K562 (cell line): ENCODE data around the gene PRSS27. TPM values are rescaled to one million over a fixed set of nuclear protein-coding genes. Genes with fewer than 3 reads are reported as not detected.

ENCODE experiments used
- CLOCK ChIP-seq: fragments of 250-450 bp; sonication (Bioruptor Pico); IDR thresholded peaks from 2 replicates; pipeline ENCODE4 v1.4.0; 2020; ENCODE audit warnings: mild to moderate bottlenecking, moderate library complexity, borderline replicate concordance
- CUX1 ChIP-seq: fragments of 200-800 bp; sonication (Bioruptor generic); IDR thresholded peaks from 2 replicates; pipeline ENCODE4 v1.6.1; 2016; ENCODE audit warnings: missing genetic modification characterization, missing compliant biosample characterization
- FOXJ3 ChIP-seq: sonication (generic); formaldehyde crosslinking; IDR thresholded peaks from 2 replicates; pipeline ENCODE4 v1.4.0; 2020; ENCODE audit warnings: mild to moderate bottlenecking, missing genetic modification reagents
- GTF2F1 ChIP-seq: IDR thresholded peaks from 2 replicates; pipeline ENCODE4 v1.6.1; 2011; ENCODE audit warnings: low read depth, low read length, improper control_type of control experiment
- JUN ChIP-seq, 2 experiments: sonication (generic) in 1 of 2; formaldehyde crosslinking in 1 of 2; IDR thresholded peaks; 2 replicates each; pipeline versions ENCODE4 v1.6.1 to v1.8.0; 2012 to 2022; ENCODE audit warnings: borderline replicate concordance in 2 of 2, mild to moderate bottlenecking in 2 of 2, improper control_type of control experiment in 1 of 2, low read depth in 1 of 2, low read length in 1 of 2, missing genetic modification reagents in 1 of 2
- JUNB ChIP-seq: fragments of 450-650 bp; formaldehyde crosslinking; conservative IDR thresholded peaks from 2 replicates; pipeline ENCODE4 v1.4.0; 2020; ENCODE audit warnings: mild to moderate bottlenecking
- KAT2B ChIP-seq: IDR thresholded peaks from one replicate; pipeline ENCODE4 v1.6.1; 2012; ENCODE audit warnings: low read depth, mild to moderate bottlenecking, control low read depth, inconsistent platforms, low read length, moderate library complexity
- MAZ ChIP-seq, 2 experiments: fragments of 450-650 bp in 1 of 2; sonication (generic) in 1 of 2; formaldehyde crosslinking; IDR thresholded peaks in 1 of 2; conservative IDR thresholded peaks in 1 of 2; 2 replicates each; pipeline versions ENCODE4 v1.4.0 to v1.5.0; 2020; ENCODE audit warnings: mild to moderate bottlenecking in 1 of 2, missing genetic modification reagents in 1 of 2
- NR2F6 ChIP-seq: fragments of 450-650 bp; formaldehyde crosslinking; IDR thresholded peaks from 2 replicates; pipeline ENCODE4 v1.4.0; 2020; ENCODE audit warnings: mild to moderate bottlenecking
- POLR3G ChIP-seq: IDR thresholded peaks from 2 replicates; pipeline ENCODE4 v1.6.1; 2011; ENCODE audit not compliant: insufficient read length, insufficient replicate concordance; ENCODE audit errors: extremely low read depth
- RFX5 ChIP-seq: IDR thresholded peaks from 2 replicates; pipeline ENCODE4 v1.6.1; 2011; ENCODE audit warnings: low read depth, mild to moderate bottlenecking, improper control_type of control experiment, low read length
- SAFB ChIP-seq: fragments of 200-400 bp; formaldehyde crosslinking; IDR thresholded peaks from 2 replicates; pipeline ENCODE4 v1.6.1; 2017; ENCODE audit warnings: low read depth, low read length, borderline replicate concordance
- SOX6 ChIP-seq: fragments of 450-650 bp; IDR thresholded peaks from 2 replicates; pipeline ENCODE4 v1.6.1; 2014; ENCODE audit warnings: mild to moderate bottlenecking
- TEAD4 ChIP-seq, 2 experiments: sonication (generic) in 1 of 2; formaldehyde crosslinking in 1 of 2; IDR thresholded peaks; 2 replicates each; pipeline versions ENCODE4 v1.6.1 to v1.8.0; 2012 to 2022; ENCODE audit warnings: borderline replicate concordance in 1 of 2, inconsistent platforms in 1 of 2, low read length in 1 of 2, mild to moderate bottlenecking in 1 of 2, missing genetic modification reagents in 1 of 2
- THRAP3 ChIP-seq: fragments of 450-650 bp; IDR thresholded peaks from 2 replicates; pipeline ENCODE4 v1.6.1; 2016; ENCODE audit warnings: mild to moderate bottlenecking, inconsistent platforms, borderline replicate concordance
- THRB ChIP-seq: fragments of 450-650 bp; formaldehyde crosslinking; conservative IDR thresholded peaks from 2 replicates; pipeline ENCODE4 v1.4.0; 2022; ENCODE audit warnings: mild to moderate bottlenecking, missing genetic modification characterization
- ZNF707 ChIP-seq: fragments of 250-450 bp; sonication (Bioruptor Pico); conservative IDR thresholded peaks from 2 replicates; pipeline ENCODE4 v1.8.0; 2022; ENCODE audit warnings: inconsistent platforms, mild to moderate bottlenecking, moderate library complexity
- polyA plus RNA-seq, 8 experiments: library from polyadenylated mRNA; depleted of rRNA in 4 of 8; stranded (reverse) in 5 of 8; unstranded in 3 of 8; fragments of >200 nt; fragmentation: Nextera tagmentation in 2 of 8; fragmentation: Illumina TruSeq in 1 of 8; extraction: Ambion mirVana in 2 of 8; extraction: Trizol in 1 of 8; gene quantifications; 2 replicates each; pipeline versions ENCODE4 v1.2.1 to v1.2.3, GENCODE V29; 2011 to 2014; ENCODE audit warnings: inconsistent platforms in 1 of 8, missing spikeins in 1 of 8
- total RNA-seq, 7 experiments: library from RNA; depleted of rRNA in 6 of 7; stranded (reverse); fragments of >200 nt in 6 of 7; fragmentation: Illumina TruSeq in 2 of 7; extraction: Trizol in 2 of 7; gene quantifications; 2 replicates each; pipeline versions ENCODE4 v1.2.1 to v1.2.3, GENCODE V29; 2011 to 2021; ENCODE audit warnings: low replicate concordance in 1 of 7

The PRSS27 gene
- total and polyA plus RNA-seq, 9 of the 15 experiments (the other 6 are each of a cell fraction or from before 2014, with no cell fraction given), result 0.09 to 0.20 (median 0.17) TPM; not detected in 5

GRCh38 chr16:2720719-2721633, 952 bp upstream of the PRSS27 start (continued):
- TF ChIP-seq THRB (CRISPR knock-in tag), result no peak
- 0 out of 2 replicates have a peak, but pooled peaks have one; percentile 25 for TF ChIP-seq TEAD4 (IDR thresholded peaks at IDR 0.05; ENCODE audit: low read length)
- TF ChIP-seq TEAD4 (CRISPR knock-in tag; IDR thresholded peaks at IDR 0.05; ENCODE audit: borderline replicate concordance), result no peak
- TF ChIP-seq CUX1, result no peak
- TF ChIP-seq SOX6, result no peak
- TF ChIP-seq CLOCK (CRISPR knock-in tag), result no peak
- no peak for TF ChIP-seq NR2F6 (CRISPR knock-in tag)
- no peak for TF ChIP-seq JUN (IDR thresholded peaks at IDR 0.05; ENCODE audit: borderline replicate concordance, low read depth, low read length)
- no peak; the same call in 1 of the 2 replicates for TF ChIP-seq JUN (CRISPR knock-in tag; IDR thresholded peaks at IDR 0.05; ENCODE audit: borderline replicate concordance)
- TF ChIP-seq POLR3G, result no peak
- no peak for TF ChIP-seq ZNF707 (CRISPR knock-in tag)
- TF ChIP-seq RFX5, result no peak
- TF ChIP-seq MAZ (CRISPR knock-in tag; conservative IDR thresholded peaks at IDR 0.05 in 1 of 2, IDR thresholded peaks at IDR 0.05 in 1 of 2), result peak; percentile 72 to 86
- TF ChIP-seq JUNB (CRISPR knock-in tag), result no peak
- TF ChIP-seq FOXJ3 (CRISPR knock-in tag), result no peak
- TF ChIP-seq GTF2F1, result no peak
- TF ChIP-seq SAFB, result no peak
- no peak for TF ChIP-seq THRAP3
- TF ChIP-seq KAT2B, result no peak
